IPS-18a (cell line): ENCODE measurements around the gene MYZAP.

Source experiments
- H3K27ac ChIP-seq: one replicate; pipeline ENCODE4 v1.5.1; 2013; ENCODE audit warnings: low read length
- H3K27me3 ChIP-seq: one replicate; pipeline ENCODE4 v1.6.1; 2013; ENCODE audit warnings: mild to moderate bottlenecking, low read length; ENCODE audit not compliant: control insufficient read depth, insufficient read depth
- H3K36me3 ChIP-seq: one replicate; pipeline ENCODE4 v1.6.1; 2013; ENCODE audit warnings: low read depth, low read length; ENCODE audit not compliant: control insufficient read depth
- H3K4me1 ChIP-seq: one replicate; pipeline ENCODE4 v1.6.1; 2013; ENCODE audit warnings: low read depth, low read length; ENCODE audit not compliant: control insufficient read depth
- H3K4me3 ChIP-seq: one replicate; pipeline ENCODE4 v1.5.1; 2013; ENCODE audit warnings: low read length
- H3K9ac ChIP-seq: one replicate; pipeline ENCODE4 v1.6.1; 2013; ENCODE audit warnings: mild to moderate bottlenecking, low read length, moderate library complexity
- H3K9me3 ChIP-seq: one replicate; pipeline ENCODE4 v1.6.1; 2013; ENCODE audit warnings: low read depth, low read length; ENCODE audit not compliant: control insufficient read depth

The MYZAP gene

GRCh38 chr15:57582090-57582489 is 9.6 kb upstream of the MYZAP start:
- Histone ChIP-seq H3K27me3 (no peaks in the 10 kb centered on the region), H3K4me3 (no peak overlapping the region), H3K36me3 (no peaks in the 10 kb centered on the region), H3K27ac (no peak overlapping the region), H3K9me3 (no peaks in the 10 kb centered on the region), H3K4me1 (no peaks in the 10 kb centered on the region), H3K9ac (no peak overlapping the region)

- no peaks in the 10 kb centered on the region for H3K4me1 ChIP-seq
- H3K27me3 ChIP-seq = no peaks in the 10 kb centered on the region
- H3K27ac ChIP-seq = no peak overlapping the region
- no peak overlapping the region for H3K4me3 ChIP-seq
- no peaks in the 10 kb centered on the region for H3K36me3 ChIP-seq
- H3K9me3 ChIP-seq = no peaks in the 10 kb centered on the region
- no peak overlapping the region for H3K9ac ChIP-seq
These were observed 8.4 kb upstream of the MYZAP start for GRCh38 chr15:57583282-57583681.

- Histone ChIP-seq H3K4me1 (no peaks in the 10 kb centered on the region), H3K9me3 (no peaks in the 10 kb centered on the region), H3K36me3 (no peaks in the 10 kb centered on the region), H3K27me3 (no peaks in the 10 kb centered on the region), H3K4me3 (no peak overlapping the region), H3K9ac (no peak overlapping the region), H3K27ac (no peak overlapping the region)
These were observed 8.0 kb upstream of the MYZAP start for GRCh38 chr15:57583720-57584119.

- Histone ChIP-seq H3K27me3 (peaks cover 15% of the 10 kb centered on the region), H3K27ac (no peak overlapping the region)
These were observed 4.9 kb upstream of the MYZAP start for GRCh38 chr15:57586661-57587424.

GRCh38 chr15:57589281-57589680 is 2.4 kb upstream of the MYZAP start:
- H3K9ac ChIP-seq = no peak overlapping the region
- H3K4me3 ChIP-seq = no peak overlapping the region
- H3K27me3 ChIP-seq = peaks cover 29% of the 10 kb centered on the region
- no peaks in the 10 kb centered on the region for H3K9me3 ChIP-seq
- H3K4me1 ChIP-seq = no peaks in the 10 kb centered on the region
- H3K36me3 ChIP-seq = no peaks in the 10 kb centered on the region
- no peak overlapping the region for H3K27ac ChIP-seq

More at GRCh38 chr15:57586661-57587424, 4.9 kb upstream of the MYZAP start:
- no peaks in the 10 kb centered on the region for H3K4me1 ChIP-seq
- no peak overlapping the region for H3K9ac ChIP-seq
- no peaks in the 10 kb centered on the region for H3K36me3 ChIP-seq
- H3K4me3 ChIP-seq = no peak overlapping the region
- no peaks in the 10 kb centered on the region for H3K9me3 ChIP-seq

GRCh38 chr15:57589754-57590153 is 1.9 kb upstream of the MYZAP start:
- H3K9ac ChIP-seq = no peak overlapping the region
- no peak overlapping the region for H3K4me3 ChIP-seq
- H3K36me3 ChIP-seq = no peaks in the 10 kb centered on the region
- no peak overlapping the region for H3K27ac ChIP-seq
- no peaks in the 10 kb centered on the region for H3K4me1 ChIP-seq
- H3K27me3 ChIP-seq = peaks cover 29% of the 10 kb centered on the region
- no peaks in the 10 kb centered on the region for H3K9me3 ChIP-seq

GRCh38 chr15:57591237-57591821 is 375 bp upstream of the MYZAP start:
- H3K27ac ChIP-seq = no peak overlapping the region

GRCh38 chr15:57592426-57592825 is 722 bp downstream of the MYZAP start:
- H3K27me3 ChIP-seq = peaks cover 29% of the 10 kb centered on the region
- H3K9me3 ChIP-seq = no peaks in the 10 kb centered on the region
- no peaks in the 10 kb centered on the region for H3K36me3 ChIP-seq
- H3K4me3 ChIP-seq = peak overlapping the region; percentile 63
- no peaks in the 10 kb centered on the region for H3K4me1 ChIP-seq
- H3K9ac ChIP-seq = no peak overlapping the region
- no peak overlapping the region for H3K27ac ChIP-seq

More at GRCh38 chr15:57591237-57591821, 375 bp upstream of the MYZAP start:
- H3K4me3 ChIP-seq = peak overlapping the region; percentile 63
- H3K4me1 ChIP-seq = no peaks in the 10 kb centered on the region
- H3K36me3 ChIP-seq = no peaks in the 10 kb centered on the region
- peaks cover 29% of the 10 kb centered on the region for H3K27me3 ChIP-seq
- H3K9ac ChIP-seq = no peak overlapping the region
- H3K9me3 ChIP-seq = no peaks in the 10 kb centered on the region

- no peaks in the 10 kb centered on the region for H3K4me1 ChIP-seq
- H3K36me3 ChIP-seq = no peaks in the 10 kb centered on the region
- no peak overlapping the region for H3K4me3 ChIP-seq
- no peak overlapping the region for H3K27ac ChIP-seq
- peaks cover 29% of the 10 kb centered on the region for H3K27me3 ChIP-seq
- no peaks in the 10 kb centered on the region for H3K9me3 ChIP-seq
- no peak overlapping the region for H3K9ac ChIP-seq
These were observed 1.2 kb downstream of the MYZAP start for GRCh38 chr15:57592836-57593420.

GRCh38 chr15:57594479-57594878 is 2.8 kb downstream of the MYZAP start:
- no peaks in the 10 kb centered on the region for H3K36me3 ChIP-seq
- H3K27ac ChIP-seq = no peak overlapping the region
- H3K4me3 ChIP-seq = no peak overlapping the region
- no peaks in the 10 kb centered on the region for H3K9me3 ChIP-seq
- no peak overlapping the region for H3K9ac ChIP-seq
- peaks cover 29% of the 10 kb centered on the region for H3K27me3 ChIP-seq
- no peaks in the 10 kb centered on the region for H3K4me1 ChIP-seq

GRCh38 chr15:57595011-57595866 is 3.5 kb downstream of the MYZAP start:
- H3K36me3 ChIP-seq = no peaks in the 10 kb centered on the region
- H3K27ac ChIP-seq = no peak overlapping the region
- no peaks in the 10 kb centered on the region for H3K4me1 ChIP-seq
- no peaks in the 10 kb centered on the region for H3K9me3 ChIP-seq
- no peak overlapping the region for H3K4me3 ChIP-seq
- H3K27me3 ChIP-seq = peaks cover 27% of the 10 kb centered on the region
- H3K9ac ChIP-seq = no peak overlapping the region
